NCI-H2196 (cell line): ENCODE measurements around the gene CNTN2.

Experiments used
- DNase-seq: peaks from one replicate; lab custom pipeline; 2025; ENCODE audit not compliant: unreplicated experiment; lab: John Stamatoyannopoulos, UW

Gene CNTN2

GRCh38 chr1:205071028-205071409 lies 28.0 kb downstream of the CNTN2 start:
- no peak for DNase-seq

- DNase-seq = no peak
These were observed 28.8 kb downstream of the CNTN2 start for GRCh38 chr1:205071801-205072200.

GRCh38 chr1:205072286-205072685 lies 29.3 kb downstream of the CNTN2 start:
- no peak for DNase-seq

- no peak for DNase-seq
These were observed 29.9 kb downstream of the CNTN2 start for GRCh38 chr1:205072881-205073280.

GRCh38 chr1:205073511-205073910 lies 30.5 kb downstream of the CNTN2 start:
- DNase-seq = no peak

GRCh38 chr1:205074084-205074483 lies 31.1 kb downstream of the CNTN2 start:
- no peak for DNase-seq

GRCh38 chr1:205074513-205074912 lies 31.5 kb downstream of the CNTN2 start:
- no peak for DNase-seq

GRCh38 chr1:205075642-205076155 lies 32.7 kb downstream of the CNTN2 start:
- no peak for DNase-seq

- no peak for DNase-seq
These were observed 33.3 kb downstream of the CNTN2 start for GRCh38 chr1:205076245-205076761.

GRCh38 chr1:205077158-205077933 lies 34.3 kb downstream of the CNTN2 start:
- no peak for DNase-seq

GRCh38 chr1:205077934-205078311 lies 34.9 kb downstream of the CNTN2 start:
- no peak for DNase-seq

GRCh38 chr1:205082431-205082830 lies 39.4 kb downstream of the CNTN2 start:
- no peak for DNase-seq

- no peak for DNase-seq
These were observed 41.3 kb downstream of the CNTN2 start, which contains the start of gene TMEM81 for GRCh38 chr1:205084360-205084759. TMEM81 (minus strand) TSS chr1:205084460; CDS start chr1:205084320, 140 bp downstream.

- DNase-seq = no peak
These were observed 45.3 kb downstream of the CNTN2 start for GRCh38 chr1:205088341-205088740.

GRCh38 chr1:205091043-205091740 lies 48.2 kb downstream of the CNTN2 start:
- no peak for DNase-seq

- no peak for DNase-seq
These were observed 52.4 kb downstream of the CNTN2 start for GRCh38 chr1:205095422-205095821.

- no peak for DNase-seq
These were observed 55.2 kb downstream of the CNTN2 start for GRCh38 chr1:205098242-205098641.

- DNase-seq = no peak
These were observed 59.4 kb downstream of the CNTN2 start for GRCh38 chr1:205102404-205102803.

GRCh38 chr1:205107327-205107726 lies 64.3 kb downstream of the CNTN2 start:
- DNase-seq = no peak

GRCh38 chr1:205108464-205108863 lies 65.5 kb downstream of the CNTN2 start:
- no peak for DNase-seq

GRCh38 chr1:205109269-205109668 lies 66.3 kb downstream of the CNTN2 start:
- no peak for DNase-seq

- DNase-seq = no peak
These were observed 66.7 kb downstream of the CNTN2 start for GRCh38 chr1:205109711-205110110.
